GM21737 (cell line): ENCODE data around the gene FXYD1.

Experiments used
- ATAC-seq: cut with Tn5 transposase; IDR thresholded peaks from one replicate; pipeline ENCODE4 v1.9.1; 2021; ENCODE audit warnings: mild to moderate bottlenecking, moderate library complexity; ENCODE audit not compliant: unreplicated experiment

Gene FXYD1

DNA sequence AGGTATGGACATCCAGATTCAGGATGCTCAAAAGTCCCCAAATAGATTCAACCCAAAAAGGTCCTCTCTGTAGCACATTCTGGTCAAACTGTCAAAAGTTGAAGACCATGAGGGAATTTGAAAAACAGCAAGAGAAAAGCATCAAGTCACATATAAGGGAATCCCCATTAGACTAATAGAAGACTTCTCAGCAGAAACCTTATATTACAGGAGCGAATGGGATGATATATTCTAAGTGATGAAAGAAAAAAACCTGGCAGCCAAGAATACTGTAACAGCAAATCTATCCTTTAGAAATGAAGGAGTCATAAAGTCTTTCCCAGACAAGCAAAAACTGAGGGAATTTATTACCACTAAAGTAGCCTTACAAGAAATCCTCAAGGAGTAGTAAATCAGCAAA lies 45.6 kb downstream of the FXYD1 start:
- no peak for ATAC-seq

DNA sequence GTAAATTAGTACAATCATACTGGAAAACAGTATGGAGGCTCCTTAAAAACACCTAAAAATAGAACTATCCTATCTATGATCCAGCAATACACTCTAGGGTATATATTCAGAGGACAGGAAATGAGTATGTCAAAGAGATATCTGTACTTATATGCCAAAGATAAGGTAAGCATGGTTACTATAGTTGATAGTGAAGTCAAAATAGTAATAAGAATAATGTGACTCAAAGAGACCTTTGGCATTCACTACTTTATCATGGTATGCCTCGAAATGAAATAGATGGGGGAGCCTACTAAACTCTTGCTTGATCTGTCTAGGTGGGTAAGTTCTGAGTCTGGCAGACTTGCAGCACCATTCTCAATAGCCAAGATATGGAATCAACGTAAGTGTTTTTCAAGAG lies 46.3 kb downstream of the FXYD1 start:
- no peak for ATAC-seq
